WERI-Rb-1 (cell line): Measurements from ENCODE around the gene JOSD1.
"Not testable (repeated sequence)": the region's sequence is repeated elsewhere in the genome, so short reads cannot be mapped to it uniquely, and the experiment has no call there.

Experiments
- DNase-seq: peaks from one replicate; pipeline ENCODE4 v3.0.0-alpha.2; 2020
- H3K27ac ChIP-seq: fragments of 250-450 bp; sonication (Bioruptor Pico); 2 replicates; pipeline ENCODE4 v1.5.1; 2020; ENCODE audit warnings: mild to moderate bottlenecking, moderate library complexity
- H3K27me3 ChIP-seq: fragments of 250-450 bp; sonication (Bioruptor Pico); 2 replicates; pipeline ENCODE4 v1.5.1; 2021; ENCODE audit warnings: mild to moderate bottlenecking, low read depth, moderate library complexity; ENCODE audit not compliant: insufficient read depth, severe bottlenecking
- H3K36me3 ChIP-seq: fragments of 250-450 bp; sonication (Bioruptor Pico); 2 replicates; pipeline ENCODE4 v1.5.1; 2020; ENCODE audit warnings: mild to moderate bottlenecking, moderate library complexity
- H3K4me3 ChIP-seq: 2 replicates; pipeline ENCODE4 v1.5.1; 2011; ENCODE audit warnings: low read depth, mild to moderate bottlenecking, control low read depth, low read length
- H3K9me3 ChIP-seq: fragments of 250-450 bp; sonication (Bioruptor Pico); 2 replicates; pipeline ENCODE4 v1.5.1; 2021; ENCODE audit warnings: mild to moderate bottlenecking, moderate library complexity; ENCODE audit not compliant: severe bottlenecking
- CTCF ChIP-seq: IDR thresholded peaks from 2 replicates; pipeline ENCODE4 v1.5.1; 2011; ENCODE audit warnings: low read depth, mild to moderate bottlenecking, control low read depth, inconsistent platforms, low read length

The JOSD1 gene

GRCh38 chr22:38652859-38653258, 47.9 kb downstream of the JOSD1 start:
- no peak for DNase-seq
- Histone ChIP-seq H3K9me3 (no peaks in the 10 kb centered on the region), H3K27me3 (no peaks in the 10 kb centered on the region), H3K27ac (no peak overlapping the region), H3K36me3 (peaks cover 11% of the 10 kb centered on the region), H3K4me3 (no peak overlapping the region)
- TF ChIP-seq CTCF, result no peak

GRCh38 chr22:38649841-38650522, 50.8 kb downstream of the JOSD1 start:
- Histone ChIP-seq H3K27me3 (no peaks in the 10 kb centered on the region), H3K4me3 (no peak overlapping the region), H3K9me3 (no peaks in the 10 kb centered on the region), H3K36me3 (peaks cover 17% of the 10 kb centered on the region), H3K27ac (no peak overlapping the region)
- no peak for TF ChIP-seq CTCF
- no peak for DNase-seq

GRCh38 chr22:38645430-38645829, 55.3 kb downstream of the JOSD1 start:
- no peak overlapping the region for H3K27ac ChIP-seq
- TF ChIP-seq CTCF, result no peak
- H3K9me3 ChIP-seq, result no peaks in the 10 kb centered on the region
- H3K36me3 ChIP-seq, result peaks cover 31% of the 10 kb centered on the region
- H3K27me3 ChIP-seq, result no peaks in the 10 kb centered on the region
- no peak overlapping the region for H3K4me3 ChIP-seq
- DNase-seq, result no peak

GRCh38 chr22:38644245-38644644, 56.5 kb downstream of the JOSD1 start:
- not testable (repeated sequence) for DNase-seq, H3K27ac ChIP-seq, H3K9me3 ChIP-seq, H3K27me3 ChIP-seq, H3K4me3 ChIP-seq
- H3K36me3 ChIP-seq, result peaks cover 26% of the 10 kb centered on the region

- Histone ChIP-seq H3K27ac (no peak overlapping the region), H3K36me3 (peaks cover 35% of the 10 kb centered on the region), H3K27me3 (no peaks in the 10 kb centered on the region), H3K9me3 (no peaks in the 10 kb centered on the region), H3K4me3 (no peak overlapping the region)
- TF ChIP-seq CTCF, result no peak
- DNase-seq, result no peak
These were observed 59.2 kb downstream of the JOSD1 start for GRCh38 chr22:38641476-38642040.

GRCh38 chr22:38638728-38639127, 62.0 kb downstream of the JOSD1 start:
- no peak for DNase-seq

More at GRCh38 chr22:38638728-38639127, 62.0 kb downstream of the JOSD1 start:
- no peak overlapping the region for H3K27ac ChIP-seq
- H3K9me3 ChIP-seq, result no peaks in the 10 kb centered on the region
- no peak for TF ChIP-seq CTCF
- no peak overlapping the region for H3K4me3 ChIP-seq
- H3K36me3 ChIP-seq, result peaks cover 36% of the 10 kb centered on the region
- H3K27me3 ChIP-seq, result no peaks in the 10 kb centered on the region
